Duodenal mucosa (tissue), 2 donors: Measurements from ENCODE around the gene SERPINB10.

ENCODE experiments used
- H3K27ac ChIP-seq: one replicate; pipeline ENCODE4 v1.7.0; 2013; ENCODE audit warnings: low read depth, low read length
- H3K27me3 ChIP-seq, 2 donors: one replicate each; pipeline ENCODE4 v1.7.0; 2013; ENCODE audit warnings: low read length in 2 of 2, control low read depth in 1 of 2; ENCODE audit not compliant: insufficient read depth in 2 of 2, control insufficient read depth in 1 of 2
- H3K36me3 ChIP-seq, 2 donors: one replicate each; pipeline ENCODE4 v1.7.0; 2013; ENCODE audit warnings: low read length in 2 of 2, control low read depth in 1 of 2; ENCODE audit not compliant: insufficient read depth in 2 of 2, control insufficient read depth in 1 of 2
- H3K4me1 ChIP-seq, 2 donors: one replicate each; pipeline ENCODE4 v1.7.0; 2013; ENCODE audit warnings: low read length in 2 of 2, control low read depth in 1 of 2; ENCODE audit not compliant: insufficient read depth in 2 of 2, control insufficient read depth in 1 of 2
- H3K4me3 ChIP-seq, 2 donors: one replicate each; pipeline ENCODE4 v1.7.0; 2013; ENCODE audit warnings: low read length in 2 of 2, low read depth in 1 of 2
- H3K9ac ChIP-seq, 2 donors: one replicate each; pipeline ENCODE4 v1.7.0; 2013; ENCODE audit warnings: low read length in 2 of 2, low read depth in 1 of 2
- H3K9me3 ChIP-seq, 2 donors: one replicate each; pipeline ENCODE4 v1.7.0; 2013; ENCODE audit warnings: low read length in 2 of 2, control low read depth in 1 of 2; ENCODE audit not compliant: control insufficient read depth in 1 of 2

Gene SERPINB10

GRCh38 chr18:63890950-63891304 is 16.8 kb upstream of the SERPINB10 start:
- no peaks in the 10 kb centered on the region for H3K27me3 ChIP-seq
- no peak overlapping the region for H3K27ac ChIP-seq

GRCh38 chr18:63892566-63892965 is 15.2 kb upstream of the SERPINB10 start:
- H3K9me3 ChIP-seq = no peaks in the 10 kb centered on the region
- no peaks in the 10 kb centered on the region for H3K36me3 ChIP-seq
- no peaks in the 10 kb centered on the region for H3K27me3 ChIP-seq
- no peak overlapping the region for H3K9ac ChIP-seq
- no peak overlapping the region for H3K27ac ChIP-seq
- H3K4me3 ChIP-seq = no peak overlapping the region
- H3K4me1 ChIP-seq = no peaks in the 10 kb centered on the region

More at GRCh38 chr18:63890950-63891304, 16.8 kb upstream of the SERPINB10 start:
- no peaks in the 10 kb centered on the region for H3K9me3 ChIP-seq
- no peaks in the 10 kb centered on the region for H3K4me1 ChIP-seq
- no peaks in the 10 kb centered on the region for H3K36me3 ChIP-seq
- H3K9ac ChIP-seq = no peak overlapping the region
- no peak overlapping the region for H3K4me3 ChIP-seq

GRCh38 chr18:63894106-63894772 is 13.5 kb upstream of the SERPINB10 start:
- no peaks in the 10 kb centered on the region for H3K4me1 ChIP-seq

GRCh38 chr18:63895190-63895589 is 12.6 kb upstream of the SERPINB10 start:
- Histone ChIP-seq H3K27me3 (no peaks in the 10 kb centered on the region), H3K9ac (no peak overlapping the region), H3K27ac (no peak overlapping the region), H3K4me1 (no peaks in the 10 kb centered on the region), H3K36me3 (no peaks in the 10 kb centered on the region), H3K4me3 (no peak overlapping the region), H3K9me3 (no peaks in the 10 kb centered on the region)

More at GRCh38 chr18:63894106-63894772, 13.5 kb upstream of the SERPINB10 start:
- H3K36me3 ChIP-seq = no peaks in the 10 kb centered on the region
- no peak overlapping the region for H3K4me3 ChIP-seq
- H3K27me3 ChIP-seq = no peaks in the 10 kb centered on the region
- H3K9ac ChIP-seq = no peak overlapping the region
- no peaks in the 10 kb centered on the region for H3K9me3 ChIP-seq
- no peak overlapping the region for H3K27ac ChIP-seq

- H3K27ac ChIP-seq = no peak overlapping the region
- H3K9me3 ChIP-seq = no peaks in the 10 kb centered on the region
- no peak overlapping the region for H3K9ac ChIP-seq
- no peaks in the 10 kb centered on the region for H3K36me3 ChIP-seq
- H3K27me3 ChIP-seq = no peaks in the 10 kb centered on the region
- no peaks in the 10 kb centered on the region for H3K4me1 ChIP-seq
- H3K4me3 ChIP-seq = no peak overlapping the region
Observed at GRCh38 chr18:63897072-63897471, 10.7 kb upstream of the SERPINB10 start.

- no peaks in the 10 kb centered on the region for H3K9me3 ChIP-seq
- no peak overlapping the region for H3K4me3 ChIP-seq
- H3K4me1 ChIP-seq = no peaks in the 10 kb centered on the region
- no peak overlapping the region for H3K27ac ChIP-seq
- no peak overlapping the region for H3K9ac ChIP-seq
- H3K27me3 ChIP-seq = no peaks in the 10 kb centered on the region
- H3K36me3 ChIP-seq = no peaks in the 10 kb centered on the region
Observed at GRCh38 chr18:63899206-63899605, 8.6 kb upstream of the SERPINB10 start.

GRCh38 chr18:63903851-63904570 is 3.7 kb upstream of the SERPINB10 start:
- Histone ChIP-seq H3K9me3 (no peaks in the 10 kb centered on the region), H3K27ac (no peak overlapping the region), H3K36me3 (no peaks in the 10 kb centered on the region), H3K4me3 (no peak overlapping the region), H3K27me3 (no peaks in the 10 kb centered on the region), H3K9ac (no peak overlapping the region), H3K4me1 (no peaks in the 10 kb centered on the region)

GRCh38 chr18:63904694-63905093 is 3.1 kb upstream of the SERPINB10 start:
- Histone ChIP-seq H3K4me3 (no peak overlapping the region), H3K9ac (no peak overlapping the region), H3K4me1 (no peaks in the 10 kb centered on the region), H3K27me3 (no peaks in the 10 kb centered on the region), H3K36me3 (no peaks in the 10 kb centered on the region), H3K9me3 (no peaks in the 10 kb centered on the region), H3K27ac (no peak overlapping the region)

GRCh38 chr18:63905361-63905760 is 2.4 kb upstream of the SERPINB10 start:
- no peak overlapping the region for H3K9ac ChIP-seq
- H3K9me3 ChIP-seq = no peaks in the 10 kb centered on the region
- H3K27ac ChIP-seq = no peak overlapping the region
- no peak overlapping the region for H3K4me3 ChIP-seq
- H3K27me3 ChIP-seq = no peaks in the 10 kb centered on the region
- no peaks in the 10 kb centered on the region for H3K4me1 ChIP-seq
- H3K36me3 ChIP-seq = no peaks in the 10 kb centered on the region

- Histone ChIP-seq H3K4me1 (no peaks in the 10 kb centered on the region), H3K27me3 (no peaks in the 10 kb centered on the region), H3K9me3 (no peaks in the 10 kb centered on the region), H3K27ac (no peak overlapping the region), H3K9ac (no peak overlapping the region), H3K4me3 (no peak overlapping the region), H3K36me3 (no peaks in the 10 kb centered on the region)
Observed at GRCh38 chr18:63906056-63906455, 1.7 kb upstream of the SERPINB10 start.
